Mucosa of descending colon (tissue), 3 donors: ENCODE results near the gene TUBB2A. TPM values are rescaled to one million over a fixed set of nuclear protein-coding genes. Genes with fewer than 3 reads are reported as not detected.
"Not testable (repeated sequence)": the region's sequence is repeated elsewhere in the genome, so short reads cannot be mapped to it uniquely, and the experiment has no call there.

Experiments
- ATAC-seq: fragments of 200-7000 bp; cut with Tn5 transposase; one replicate; pipeline ENCODE4 v1.9.1; 2020; ENCODE audit warnings: mild to moderate bottlenecking, moderate library complexity
- DNase-seq, 3 donors: peaks; one replicate each; pipeline ENCODE4 v3.0.0-alpha.2; 2020
- H3K36me3 ChIP-seq: fragments of 200-600 bp; one replicate; pipeline ENCODE4 v1.8.0; 2021; ENCODE audit warnings: low read depth, mild to moderate bottlenecking
- H3K4me1 ChIP-seq: fragments of 200-600 bp; one replicate; pipeline ENCODE4 v1.8.0; 2021; ENCODE audit warnings: low read depth, mild to moderate bottlenecking
- H3K4me3 ChIP-seq: fragments of 200-600 bp; one replicate; pipeline ENCODE4 v1.8.0; 2021; ENCODE audit warnings: mild to moderate bottlenecking
- H3K9me3 ChIP-seq: fragments of 200-600 bp; one replicate; pipeline ENCODE4 v1.8.0; 2021; ENCODE audit warnings: mild to moderate bottlenecking
- CTCF ChIP-seq: fragments of 200-600 bp; IDR thresholded peaks from one replicate; pipeline ENCODE4 v1.8.0; 2022; ENCODE audit warnings: antibody characterized with exemption, mild to moderate bottlenecking
- intact Hi-C, 2 donors: fragments of 100-400 bp; cut with DNase I in 1 of 2; cut with micrococcal nuclease in 1 of 2; formaldehyde crosslinking; loops; one replicate each; pipeline versions ENCODE4 v1.11.0 to v1.11.1; 2022; cut with DNase I, micrococcal nuclease
- total RNA-seq, 3 donors: library from RNA; stranded (reverse); fragmentation: NEBNext Ultra II Directional in 2 of 3; extraction: Animal tissue kit (Norgen Biotek cat#: 25700) in 2 of 3; gene quantifications; one replicate each; pipeline versions ENCODE4 v1.2.1 to v1.2.4, GENCODE V29; 2021 to 2023
- donor health status: DM: no; HTN: no; CAD: no; lungs with moderate emphysema.
- donor health status: DM: no; HTN: no; CAD: no.
- donor health status: DM: no; HTN: yes; CAD: no.

The TUBB2A gene
- total RNA-seq, 3 donors from 2014 or later: 16.4 to 92.8 (median 38.4) TPM

DNA sequence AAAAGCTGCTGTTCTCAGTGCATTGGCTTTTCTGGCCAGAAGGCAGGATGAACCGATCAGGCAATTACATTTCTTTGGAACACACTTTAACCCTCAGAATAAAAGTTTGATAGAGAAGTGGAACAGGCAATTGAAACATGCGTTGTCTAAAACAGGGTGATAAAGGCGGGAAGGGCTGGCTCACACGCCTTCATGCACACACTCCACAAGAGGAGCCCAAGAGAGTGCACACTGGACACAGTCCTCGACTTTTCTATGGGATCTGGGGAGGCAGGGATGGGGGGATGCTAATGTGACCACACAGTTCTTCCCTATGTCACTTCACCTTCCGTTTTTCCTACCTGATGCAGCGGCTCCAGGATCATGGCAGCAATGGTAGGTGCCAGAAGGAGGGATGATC is 30.9 kb upstream of the TUBB2A start:
- Histone ChIP-seq H3K36me3 (no peaks in the 10 kb centered on the region), H3K4me1 (no peaks in the 10 kb centered on the region), H3K9me3 (no peaks in the 10 kb centered on the region), H3K4me3 (no peak overlapping the region)
- TF ChIP-seq CTCF: no peak
- intact Hi-C loops: no loop called here
- DNase-seq: no peak
- no peak for ATAC-seq

DNA sequence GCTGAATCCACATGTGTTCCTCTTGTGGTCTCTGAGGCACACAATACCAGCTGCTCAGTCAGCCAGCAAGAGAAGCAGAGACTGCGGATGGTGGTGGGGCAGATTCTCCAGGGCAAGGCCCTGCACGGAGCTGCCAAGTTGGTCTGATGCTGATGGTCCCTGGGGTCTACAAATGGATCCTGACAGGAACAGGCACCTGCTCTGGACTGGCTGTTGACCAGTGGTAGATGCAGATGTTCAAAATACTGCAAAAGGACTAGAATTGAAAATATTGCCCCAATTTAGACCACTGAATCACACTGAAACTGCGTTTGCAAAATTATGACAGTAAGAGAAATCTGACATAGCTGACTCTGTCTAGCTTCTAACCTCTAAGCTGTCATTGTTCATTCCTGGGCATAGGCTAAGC is 29.6 kb upstream of the TUBB2A start:
- no peak overlapping the region for H3K4me3 ChIP-seq
- ATAC-seq (no peak), DNase-seq (no peak)
- no peaks in the 10 kb centered on the region for H3K9me3 ChIP-seq
- H3K4me1 ChIP-seq: no peaks in the 10 kb centered on the region
- no peaks in the 10 kb centered on the region for H3K36me3 ChIP-seq
- intact Hi-C loops: no loop called here
- TF ChIP-seq CTCF: no peak

- intact Hi-C loops: no loop called here
- no peak for ATAC-seq
- TF ChIP-seq CTCF: no peak
Observed at GRCh38 chr6:3183066-3183465, 25.7 kb upstream of the TUBB2A start.

GRCh38 chr6:3181105-3181504 is 23.8 kb upstream of the TUBB2A start:
- no peak for ATAC-seq

More at GRCh38 chr6:3183066-3183465, 25.7 kb upstream of the TUBB2A start:
- Histone ChIP-seq H3K9me3 (no peaks in the 10 kb centered on the region), H3K4me3 (no peak overlapping the region), H3K4me1 (no peaks in the 10 kb centered on the region), H3K36me3 (no peaks in the 10 kb centered on the region)
- DNase-seq: no peak

DNA sequence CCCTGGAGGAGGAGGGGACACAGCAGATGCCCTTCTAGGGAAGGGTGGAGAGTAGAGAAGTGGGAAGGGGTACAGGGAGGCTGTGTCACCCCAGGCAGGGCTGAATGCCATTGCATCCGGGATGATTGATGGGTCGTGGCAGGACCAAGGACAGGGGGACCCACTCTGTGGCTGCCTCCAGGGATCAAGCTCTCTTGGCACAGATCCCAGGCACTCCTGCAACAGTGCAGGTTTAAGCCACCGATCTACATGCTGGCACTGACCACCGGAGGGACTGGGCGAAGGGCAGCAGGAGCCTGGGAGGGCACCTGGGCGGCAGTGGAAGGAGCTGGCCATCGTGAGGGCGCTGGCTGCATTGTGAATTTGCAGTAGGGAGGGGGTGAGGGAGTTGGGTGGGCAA is 22.6 kb upstream of the TUBB2A start:
- H3K4me1 ChIP-seq, DNase-seq, intact Hi-C loops, H3K36me3 ChIP-seq, H3K4me3 ChIP-seq, H3K9me3 ChIP-seq: not testable (repeated sequence)
- peak; percentile 26 for ATAC-seq

More at GRCh38 chr6:3181105-3181504, 23.8 kb upstream of the TUBB2A start:
- no peak overlapping the region for H3K4me3 ChIP-seq
- no peak for TF ChIP-seq CTCF
- H3K36me3 ChIP-seq: no peaks in the 10 kb centered on the region
- no peaks in the 10 kb centered on the region for H3K9me3 ChIP-seq
- no peak for DNase-seq
- no peaks in the 10 kb centered on the region for H3K4me1 ChIP-seq
- intact Hi-C loops: no loop called here

DNA sequence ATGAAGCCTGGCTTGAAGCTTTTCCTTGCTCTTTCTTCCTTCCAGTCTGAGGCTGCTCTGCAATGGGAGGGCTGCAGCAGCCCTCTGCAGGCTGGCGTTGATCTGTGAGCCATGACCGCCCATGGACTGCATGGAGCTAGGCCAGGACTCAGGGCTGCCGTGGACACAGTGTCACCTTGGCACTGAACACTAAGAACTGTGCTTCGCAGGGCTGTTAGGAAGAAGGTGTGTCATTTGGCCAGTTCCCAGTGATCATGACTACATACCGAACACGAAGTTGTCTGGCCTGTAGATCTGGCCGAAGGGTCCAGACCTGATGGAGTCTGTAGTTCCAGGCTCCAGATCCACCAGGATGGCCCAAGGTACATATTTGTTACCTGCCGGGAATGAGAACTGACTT is 21.3 kb upstream of the TUBB2A start:
- H3K36me3 ChIP-seq, H3K4me3 ChIP-seq, H3K4me1 ChIP-seq, DNase-seq, H3K9me3 ChIP-seq, intact Hi-C loops: not testable (repeated sequence)
- peak; percentile 66 for ATAC-seq
